AG10803 (cell line): ENCODE measurements around the gene COPS7B.

ENCODE experiments used
- DNase-seq: peaks from one replicate; pipeline ENCODE4 v3.0.0; 2010; ENCODE audit warnings: low read depth
- H3K4me3 ChIP-seq: 2 replicates; pipeline ENCODE4 v1.5.1; 2011; ENCODE audit warnings: mild to moderate bottlenecking, low read length, control low read depth
- CTCF ChIP-seq: conservative IDR thresholded peaks from 2 replicates; pipeline ENCODE4 v1.5.1; 2011; ENCODE audit warnings: mild to moderate bottlenecking, low read length, control low read depth, inconsistent platforms

Gene COPS7B

GRCh38 chr2:231780123-231780908 lies 5.9 kb upstream of the COPS7B start:
- peak overlapping the region; percentile 92 for H3K4me3 ChIP-seq
- DNase-seq = no peak
- no peak for TF ChIP-seq CTCF

GRCh38 chr2:231780909-231781797 lies 5.1 kb upstream of the COPS7B start, which contains the start of gene PDE6D:
PDE6D (minus strand) TSS chr2:231781282; CDS start chr2:231781114, 168 bp downstream.
- no peak for TF ChIP-seq CTCF
- peak; percentile 99 for DNase-seq
- H3K4me3 ChIP-seq = peak within 1 kb of the TSS; percentile 92

DNA sequence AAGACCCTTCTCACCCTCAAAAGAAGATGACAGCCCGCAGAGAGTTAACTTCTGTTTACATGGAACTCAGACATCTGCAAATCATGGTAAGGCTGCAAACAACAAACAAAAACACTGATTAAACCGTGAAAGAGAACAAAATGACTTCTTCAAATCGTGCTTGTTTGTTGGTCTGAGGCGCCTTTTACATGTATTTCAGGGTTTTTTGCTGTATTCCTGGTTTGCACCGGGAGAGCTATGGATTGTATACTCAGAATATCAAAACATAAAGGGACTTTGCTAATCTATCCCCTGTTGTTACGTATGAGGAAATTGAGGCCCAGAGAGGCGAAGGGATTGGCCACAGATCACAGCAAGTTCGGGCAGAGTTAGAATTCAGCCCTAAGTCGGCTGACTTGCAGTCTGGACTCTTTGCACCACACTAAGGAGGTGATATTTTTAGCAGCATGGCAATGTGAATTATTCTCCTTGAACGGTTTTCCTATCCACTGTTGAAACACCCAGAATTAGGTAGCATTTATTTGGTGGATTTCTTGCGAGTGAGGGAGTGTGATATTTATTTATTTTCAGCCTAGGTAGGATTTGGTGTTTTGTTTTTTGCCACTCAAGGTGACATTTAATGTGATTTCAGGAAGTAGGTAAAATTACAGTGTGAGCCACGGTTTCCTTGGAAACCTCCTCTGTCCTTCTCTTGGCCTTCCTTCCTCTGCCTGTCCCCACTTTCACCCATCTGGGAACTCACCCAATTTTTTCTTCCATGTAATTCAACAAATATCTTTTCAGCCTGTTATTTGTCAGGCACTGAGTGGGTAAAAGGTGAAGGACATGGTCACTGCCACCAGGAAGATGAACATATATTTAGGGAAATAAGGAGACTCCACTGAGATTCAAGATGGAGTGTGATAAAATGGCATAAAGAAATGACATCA lies 4.2 kb upstream of the COPS7B start:
- peak; percentile 48 for DNase-seq
- TF ChIP-seq CTCF = no peak
- H3K4me3 ChIP-seq = peak overlapping the region; percentile 92

GRCh38 chr2:231785413-231785812 lies 832 bp upstream of the COPS7B start:
- peak overlapping the region; percentile 71; the same call in 1 of the 2 replicates for H3K4me3 ChIP-seq
- no peak for DNase-seq
- TF ChIP-seq CTCF = no peak

DNA sequence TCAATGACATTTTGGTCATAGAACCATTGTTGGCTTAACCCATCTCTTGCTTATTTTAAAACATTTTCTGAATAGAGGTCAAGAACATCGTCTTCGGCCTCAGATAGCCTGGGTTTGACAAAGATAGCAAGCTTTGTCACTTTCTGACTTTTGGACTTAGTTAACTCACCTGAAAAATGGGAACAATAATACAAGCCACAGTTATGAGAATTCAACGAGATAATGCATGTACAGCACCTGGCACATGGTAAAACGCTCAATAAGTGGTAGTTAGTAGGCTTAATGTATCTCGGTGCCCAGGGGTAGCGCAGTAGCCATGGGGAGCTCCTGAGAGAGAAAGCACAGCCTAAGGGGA lies 446 bp upstream of the COPS7B start:
- DNase-seq = no peak
- H3K4me3 ChIP-seq = peak overlapping the region; percentile 71
- TF ChIP-seq CTCF = no peak

DNA sequence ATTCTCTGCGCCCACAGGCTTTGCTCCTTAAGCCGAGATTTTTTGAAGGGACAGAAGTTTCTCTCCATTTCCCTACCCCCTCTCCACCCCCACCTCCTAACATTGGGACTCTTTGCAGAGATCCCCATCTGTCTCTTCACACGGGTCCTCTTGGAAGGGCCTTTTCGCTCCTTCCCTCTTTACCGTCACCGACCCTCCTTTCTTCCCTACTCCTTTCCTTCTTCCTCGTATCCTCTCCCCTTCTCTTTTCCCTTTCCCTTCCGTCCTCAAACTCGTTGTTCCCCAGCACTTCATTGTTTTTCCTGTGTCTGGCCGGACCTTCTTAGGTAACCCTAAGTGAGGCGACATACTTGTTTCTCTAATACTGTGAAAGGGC lies 660 bp downstream of the COPS7B start:
- peak overlapping the region; percentile 71 for H3K4me3 ChIP-seq
- DNase-seq = no peak
- no peak for TF ChIP-seq CTCF
